Heart left ventricle (tissue), 13 donors: Measurements from ENCODE around the gene OASL.

Experiments used
- POLR2A ChIP-seq, 2 donors: fragments of 450-650 bp; IDR thresholded peaks; one replicate each; pipeline ENCODE4 v1.6.1; 2017; ENCODE audit warnings: antibody characterized with exemption in 2 of 2, mild to moderate bottlenecking in 2 of 2, moderate library complexity in 2 of 2
- TF ChIP-seq, protein P1 (sequence below), 12 donors: fragments of 200-600 bp; sonication (generic) in 4 of 12; IDR thresholded peaks; one replicate each; pipeline versions ENCODE4 v1.5.0 to v1.8.0; 2018 to 2022; ENCODE audit warnings: antibody characterized with exemption in 12 of 12, mild to moderate bottlenecking in 5 of 12
- donor health status: ischemic (EF 13 %, LVEDD 7.1; RV severe dilation, severe dysfunction).
- donor health status: DM: no; HTN: yes; CAD: no.
- donor health status: DM: no; HTN: no; CAD: no.
- donor health status: ischemic (EF 25% LVEDD 6.9; RV normal size, moderate dysfunction).
- donor health status: ischemic (EF 25% LVEDD 5.7; RV mildly dilated, moderate dysfunction).
- donor health status: ischemic (EF 35%, LVEDD 5.7; RV mildly dilated, moderate dysfunction).
- donor health status: nonischemic (EF 11% LVEDD 7.7; RV severe dilation, severe dysfunction).
- donor health status: DM: yes; HTN: yes; CAD: no.
- donor health status: PGD.
- donor health status: ischemic (EF 29% LVEDD 5.4; RV normal size, mild dysfunction).
- donor health status: nonischemic (EF 23%, LVEDD 6.1; RV moderate dilation, normal function).

DNA sequence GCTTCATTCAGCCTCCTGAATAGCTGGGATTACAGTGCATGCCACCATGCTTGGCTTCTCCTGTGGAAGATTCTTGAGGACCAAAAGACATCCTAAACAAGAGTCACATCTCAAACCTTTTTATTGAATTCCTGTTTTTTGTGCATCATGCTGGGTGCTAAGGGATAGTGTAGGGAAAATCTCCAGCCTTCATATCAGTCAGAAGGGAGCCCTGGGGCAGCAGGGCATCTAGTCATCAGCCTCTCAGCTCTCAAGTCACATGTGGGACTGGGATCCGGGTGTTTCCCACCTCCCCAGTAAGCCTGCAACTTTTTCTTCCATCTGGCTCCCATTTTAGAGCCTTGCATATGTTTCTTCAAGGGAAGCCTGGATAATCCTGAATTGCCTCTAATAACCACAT is 25.1 kb upstream of the OASL start:
- TF ChIP-seq, protein P1, sequence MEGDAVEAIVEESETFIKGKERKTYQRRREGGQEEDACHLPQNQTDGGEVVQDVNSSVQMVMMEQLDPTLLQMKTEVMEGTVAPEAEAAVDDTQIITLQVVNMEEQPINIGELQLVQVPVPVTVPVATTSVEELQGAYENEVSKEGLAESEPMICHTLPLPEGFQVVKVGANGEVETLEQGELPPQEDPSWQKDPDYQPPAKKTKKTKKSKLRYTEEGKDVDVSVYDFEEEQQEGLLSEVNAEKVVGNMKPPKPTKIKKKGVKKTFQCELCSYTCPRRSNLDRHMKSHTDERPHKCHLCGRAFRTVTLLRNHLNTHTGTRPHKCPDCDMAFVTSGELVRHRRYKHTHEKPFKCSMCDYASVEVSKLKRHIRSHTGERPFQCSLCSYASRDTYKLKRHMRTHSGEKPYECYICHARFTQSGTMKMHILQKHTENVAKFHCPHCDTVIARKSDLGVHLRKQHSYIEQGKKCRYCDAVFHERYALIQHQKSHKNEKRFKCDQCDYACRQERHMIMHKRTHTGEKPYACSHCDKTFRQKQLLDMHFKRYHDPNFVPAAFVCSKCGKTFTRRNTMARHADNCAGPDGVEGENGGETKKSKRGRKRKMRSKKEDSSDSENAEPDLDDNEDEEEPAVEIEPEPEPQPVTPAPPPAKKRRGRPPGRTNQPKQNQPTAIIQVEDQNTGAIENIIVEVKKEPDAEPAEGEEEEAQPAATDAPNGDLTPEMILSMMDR (IDR thresholded peaks at IDR 0.05), result no peak
- no peak for TF ChIP-seq POLR2A (IDR thresholded peaks at IDR 0.05)
